Activated CD8-positive, alpha-beta memory T cell treated with anti-CD3 and anti-CD28 coated beads, Interleukin-2, amount 50 U/mL, for 24 hours (primary cell): ENCODE data around the gene TSPAN13.

Experiments used
- DNase-seq: peaks from one replicate; pipeline ENCODE4 v3.0.0-alpha.2; 2020; ENCODE audit errors: extremely low read depth

TSPAN13 gene

GRCh38 chr7:16774986-16775385 lies 21.4 kb downstream of the TSPAN13 start:
- no peak for DNase-seq

GRCh38 chr7:16776053-16776452 lies 22.5 kb downstream of the TSPAN13 start:
- DNase-seq, result no peak

GRCh38 chr7:16778476-16778875 lies 24.9 kb downstream of the TSPAN13 start:
- DNase-seq, result no peak

- no peak for DNase-seq
Observed at GRCh38 chr7:16779051-16779450, 25.5 kb downstream of the TSPAN13 start.

GRCh38 chr7:16780596-16780995 lies 27.0 kb downstream of the TSPAN13 start:
- DNase-seq, result no peak

GRCh38 chr7:16785321-16785720 lies 31.8 kb downstream of the TSPAN13 start:
- DNase-seq, result no peak

GRCh38 chr7:16785846-16786245 lies 32.3 kb downstream of the TSPAN13 start:
- no peak for DNase-seq

GRCh38 chr7:16786257-16786656 lies 32.7 kb downstream of the TSPAN13 start:
- DNase-seq, result no peak

GRCh38 chr7:16787127-16787526 lies 33.6 kb downstream of the TSPAN13 start:
- no peak for DNase-seq

- DNase-seq, result no peak
Observed at GRCh38 chr7:16791071-16791470, 37.5 kb downstream of the TSPAN13 start.

- DNase-seq, result no peak
Observed at GRCh38 chr7:16791905-16792698, 38.5 kb downstream of the TSPAN13 start.

- no peak for DNase-seq
Observed at GRCh38 chr7:16794986-16795385, 41.4 kb downstream of the TSPAN13 start.

- no peak for DNase-seq
Observed at GRCh38 chr7:16795624-16796023, 42.1 kb downstream of the TSPAN13 start.

- no peak for DNase-seq
Observed at GRCh38 chr7:16801111-16801542, 47.6 kb downstream of the TSPAN13 start.

- no peak for DNase-seq
Observed at GRCh38 chr7:16801579-16801978, 48.0 kb downstream of the TSPAN13 start.

GRCh38 chr7:16803125-16803524 lies 49.6 kb downstream of the TSPAN13 start:
- no peak for DNase-seq

GRCh38 chr7:16803881-16804673 lies 50.5 kb downstream of the TSPAN13 start:
- DNase-seq, result no peak

GRCh38 chr7:16804674-16805439 lies 51.3 kb downstream of the TSPAN13 start, which contains the start of gene AGR2:
Gene AGR2 (minus strand): TSS chr7:16804999. CDS start chr7:16801796, 3,203 bp downstream.
- no peak for DNase-seq

- DNase-seq, result no peak
Observed at GRCh38 chr7:16805441-16805840, 51.9 kb downstream of the TSPAN13 start.

GRCh38 chr7:16810112-16810511 lies 56.6 kb downstream of the TSPAN13 start:
- no peak for DNase-seq

GRCh38 chr7:16810573-16810972 lies 57.0 kb downstream of the TSPAN13 start:
- DNase-seq, result no peak

GRCh38 chr7:16811551-16811950 lies 58.0 kb downstream of the TSPAN13 start:
- DNase-seq, result no peak
